WTC11 (cell line): ENCODE data around the gene H1-8. TPM values are rescaled to one million over a fixed set of nuclear protein-coding genes. Genes with fewer than 3 reads are reported as not detected.

ENCODE experiments used
- ATAC-seq: fragments of 200-7000 bp; cut with Tn5 transposase; 2 replicates; pipeline ENCODE4 v1.10.0; 2021; ENCODE audit warnings: mild to moderate bottlenecking, moderate library complexity
- CTCF ChIA-PET: fragments of 300-600 bp; sonication (Branson Sonifier 250); formaldehyde crosslinking; loops from one replicate; lab custom pipeline; 2021; ENCODE audit warnings: antibody characterized with exemption; lab: Charles Lee
- POLR2A ChIA-PET: fragments of 350-600 bp; sonication (Branson Sonifier 250); formaldehyde crosslinking; loops from one replicate; lab custom pipeline; 2021; ENCODE audit warnings: antibody characterized with exemption; lab: Charles Lee
- DNase-seq: peaks from one replicate; pipeline ENCODE4 v3.0.0; 2021; ENCODE audit warnings: low spot score
- H3K27ac Mint-ChIP-seq: 2 replicates; pipeline ENCODE4 v1.8.0; 2021; ENCODE audit warnings: mixed read lengths
- H3K27me3 Mint-ChIP-seq: 2 replicates; pipeline ENCODE4 v1.8.0; 2021; ENCODE audit warnings: low read depth, mild to moderate bottlenecking, moderate library complexity, mixed read lengths
- H3K36me3 Mint-ChIP-seq: 2 replicates; pipeline ENCODE4 v1.8.0; 2021; ENCODE audit warnings: mixed read lengths
- H3K4me1 Mint-ChIP-seq: 2 replicates; pipeline ENCODE4 v1.8.0; 2022; ENCODE audit warnings: mixed read lengths
- H3K4me3 Mint-ChIP-seq: 2 replicates; pipeline ENCODE4 v1.8.0; 2021; ENCODE audit warnings: mild to moderate bottlenecking, moderate library complexity, mixed read lengths
- H3K9me3 Mint-ChIP-seq: 2 replicates; pipeline ENCODE4 v1.8.0; 2021; ENCODE audit warnings: mixed read lengths
- ATF1 ChIP-seq: sonication (generic); formaldehyde crosslinking; IDR thresholded peaks from 2 replicates; pipeline ENCODE4 v1.8.1; 2023; ENCODE audit warnings: mild to moderate bottlenecking, moderate library complexity, missing genetic modification reagents
- CDX4 ChIP-seq: fragments of 250-450 bp; sonication (Bioruptor Pico); IDR thresholded peaks from 2 replicates; pipeline ENCODE4 v1.9.0; 2021; ENCODE audit warnings: moderate library complexity, mild to moderate bottlenecking, inconsistent platforms, borderline replicate concordance
- CREM ChIP-seq: sonication (generic); formaldehyde crosslinking; IDR thresholded peaks from 2 replicates; pipeline ENCODE4 v1.8.1; 2022; ENCODE audit warnings: mild to moderate bottlenecking, missing genetic modification reagents, moderate library complexity
- E2F4 ChIP-seq: sonication (generic); formaldehyde crosslinking; IDR thresholded peaks from 2 replicates; pipeline ENCODE4 v1.8.1; 2022; ENCODE audit warnings: low read depth, mild to moderate bottlenecking, moderate library complexity, missing genetic modification reagents, borderline replicate concordance
- E2F5 ChIP-seq: sonication (generic); formaldehyde crosslinking; IDR thresholded peaks from 2 replicates; pipeline ENCODE4 v1.8.1; 2022; ENCODE audit warnings: mild to moderate bottlenecking, moderate library complexity, missing genetic modification reagents
- ELF4 ChIP-seq: sonication (generic); formaldehyde crosslinking; IDR thresholded peaks from 2 replicates; pipeline ENCODE4 v1.8.1; 2022; ENCODE audit warnings: low read depth, mild to moderate bottlenecking, moderate library complexity, missing genetic modification reagents
- EMX1 ChIP-seq: fragments of 250-450 bp; sonication (Bioruptor Pico); IDR thresholded peaks from 2 replicates; pipeline ENCODE4 v1.8.0; 2021; ENCODE audit warnings: mild to moderate bottlenecking
- FOXP1 ChIP-seq: sonication (generic); formaldehyde crosslinking; IDR thresholded peaks from 2 replicates; pipeline ENCODE4 v1.8.0; 2022; ENCODE audit warnings: missing genetic modification reagents, mild to moderate bottlenecking, moderate library complexity, borderline replicate concordance
- GRHL2 ChIP-seq: fragments of 250-450 bp; sonication (Bioruptor Pico); IDR thresholded peaks from 2 replicates; pipeline ENCODE4 v1.8.0; 2022; ENCODE audit warnings: mild to moderate bottlenecking, moderate library complexity; ENCODE audit not compliant: insufficient replicate concordance, severe bottlenecking
- IRF2 ChIP-seq: sonication (generic); formaldehyde crosslinking; IDR thresholded peaks from 2 replicates; pipeline ENCODE4 v1.8.0; 2022; ENCODE audit warnings: low read depth, missing genetic modification reagents, borderline replicate concordance
- KAT7 ChIP-seq: sonication (generic); formaldehyde crosslinking; IDR thresholded peaks from 2 replicates; pipeline ENCODE4 v1.8.1; 2023; ENCODE audit warnings: missing genetic modification reagents, mild to moderate bottlenecking, borderline replicate concordance
- MXD4 ChIP-seq: fragments of 250-450 bp; sonication (Bioruptor Pico); IDR thresholded peaks from 2 replicates; pipeline ENCODE4 v1.8.0; 2021; ENCODE audit warnings: mild to moderate bottlenecking, moderate library complexity, borderline replicate concordance
- NR2C2 ChIP-seq: sonication (generic); formaldehyde crosslinking; IDR thresholded peaks from 2 replicates; pipeline ENCODE4 v1.8.0; 2022; ENCODE audit warnings: mild to moderate bottlenecking, missing genetic modification reagents
- RELA ChIP-seq: sonication (generic); formaldehyde crosslinking; IDR thresholded peaks from 2 replicates; pipeline ENCODE4 v1.8.1; 2022; ENCODE audit warnings: missing genetic modification reagents, mild to moderate bottlenecking, borderline replicate concordance
- RORB ChIP-seq: fragments of 250-450 bp; sonication (Bioruptor Pico); IDR thresholded peaks from 2 replicates; pipeline ENCODE4 v1.9.0; 2021; ENCODE audit warnings: mild to moderate bottlenecking
- SMAD3 ChIP-seq: sonication (generic); formaldehyde crosslinking; IDR thresholded peaks from 2 replicates; pipeline ENCODE4 v1.8.0; 2022; ENCODE audit warnings: missing genetic modification reagents, mild to moderate bottlenecking, borderline replicate concordance
- SP1 ChIP-seq: sonication (generic); formaldehyde crosslinking; conservative IDR thresholded peaks from 2 replicates; pipeline ENCODE4 v1.8.1; 2022; ENCODE audit warnings: missing genetic modification reagents
- ZNF121 ChIP-seq: sonication (generic); formaldehyde crosslinking; IDR thresholded peaks from 2 replicates; pipeline ENCODE4 v1.8.0; 2023; ENCODE audit warnings: missing genetic modification reagents
- ZNF138 ChIP-seq: sonication (generic); formaldehyde crosslinking; conservative IDR thresholded peaks from 2 replicates; pipeline ENCODE4 v1.8.1; 2022; ENCODE audit warnings: mild to moderate bottlenecking, moderate library complexity, missing genetic modification reagents
- ZNF263 ChIP-seq: sonication (generic); formaldehyde crosslinking; IDR thresholded peaks from 2 replicates; pipeline ENCODE4 v1.8.1; 2022; ENCODE audit warnings: low read depth, mild to moderate bottlenecking, moderate library complexity, missing genetic modification reagents
- ZNF317 ChIP-seq: sonication (generic); formaldehyde crosslinking; IDR thresholded peaks from 2 replicates; pipeline ENCODE4 v1.8.1; 2023; ENCODE audit warnings: low read depth, mild to moderate bottlenecking, moderate library complexity, missing genetic modification reagents, borderline replicate concordance
- ZNF425 ChIP-seq: fragments of 250-450 bp; sonication (Bioruptor Pico); conservative IDR thresholded peaks from 2 replicates; pipeline ENCODE4 v1.9.0; 2021; ENCODE audit warnings: mild to moderate bottlenecking
- ZSCAN18 ChIP-seq: fragments of 250-450 bp; sonication (Bioruptor Pico); IDR thresholded peaks from 2 replicates; pipeline ENCODE4 v2.1.2; 2022; ENCODE audit warnings: mild to moderate bottlenecking, moderate library complexity
- total RNA-seq: library from RNA; stranded (reverse); gene quantifications from 3 replicates; pipeline ENCODE4 v1.2.3, GENCODE V29; 2021
- TF ChIP-seq, protein P1 (sequence below): fragments of 250-450 bp; sonication (Bioruptor Pico); IDR thresholded peaks from 2 replicates; pipeline ENCODE4 v1.9.0; 2021; ENCODE audit warnings: mild to moderate bottlenecking

The H1-8 gene
- total RNA-seq, 1 experiment from 2014 or later = not detected

- TF ChIP-seq E2F5 (CRISPR knock-in tag) (no peak), MXD4 (CRISPR knock-in tag) (no peak), ZNF263 (CRISPR knock-in tag) (no peak)
- TF ChIP-seq, protein P1, sequence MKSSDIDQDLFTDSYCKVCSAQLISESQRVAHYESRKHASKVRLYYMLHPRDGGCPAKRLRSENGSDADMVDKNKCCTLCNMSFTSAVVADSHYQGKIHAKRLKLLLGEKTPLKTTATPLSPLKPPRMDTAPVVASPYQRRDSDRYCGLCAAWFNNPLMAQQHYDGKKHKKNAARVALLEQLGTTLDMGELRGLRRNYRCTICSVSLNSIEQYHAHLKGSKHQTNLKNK (CRISPR knock-in tag) = no peak
- DNase-seq (no peak), ATAC-seq (no peak)
- CTCF ChIA-PET = interaction anchor here (0.9 to 2.5 kb wide), 2 partner anchors 11 to 118 kb away, joined by 4 to 9 read pairs; no protein-coding TSS in a partner anchor
- Mint-ChIP-seq H3K27ac (no peak overlapping the region), H3K4me3 (no peak overlapping the region), H3K9me3 (no peaks in the 10 kb centered on the region), H3K4me1 (peaks cover 11% of the 10 kb centered on the region), H3K36me3 (peaks cover 1% of the 10 kb centered on the region; the same call in 1 of the 2 replicates), H3K27me3 (no peaks in the 10 kb centered on the region)
- POLR2A ChIA-PET = no interaction called here
Observed at GRCh38 chr3:129501630-129502029, 41.3 kb upstream of the H1-8 start.

DNA sequence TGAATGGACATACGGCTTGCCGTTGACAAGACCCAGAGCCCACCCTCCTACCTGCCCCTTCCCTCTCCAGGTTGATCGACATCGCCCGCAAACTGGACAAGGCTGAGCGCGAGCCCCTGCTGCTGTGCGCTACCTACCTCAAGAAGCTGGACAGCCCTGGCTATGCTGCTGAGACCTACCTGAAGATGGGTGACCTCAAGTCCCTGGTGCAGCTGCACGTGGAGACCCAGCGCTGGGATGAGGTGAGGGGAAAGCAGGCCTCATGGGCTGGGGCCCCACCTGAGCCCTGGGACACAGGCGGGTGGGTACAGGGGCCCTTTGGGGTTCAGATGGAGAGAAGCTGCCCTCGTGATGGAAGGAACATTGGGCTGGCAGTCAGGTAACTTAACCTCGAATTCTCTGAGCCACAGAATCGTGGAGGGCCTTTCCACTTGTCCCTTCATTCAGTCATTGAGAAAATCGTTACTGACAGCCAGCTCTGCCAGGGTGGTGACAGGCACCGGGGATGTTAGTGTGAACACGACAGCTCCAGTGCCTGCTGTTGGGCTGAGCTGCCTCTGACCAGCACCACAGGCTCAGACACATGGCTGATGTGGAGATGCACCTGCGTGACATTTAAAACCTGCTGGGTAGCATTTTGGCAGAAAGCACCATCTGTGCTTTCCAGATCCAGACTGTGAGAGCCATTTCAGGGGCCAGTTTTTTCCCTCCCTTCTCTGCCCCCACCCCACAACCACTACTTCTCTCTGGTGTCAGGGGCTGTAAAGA lies 40.1 kb upstream of the H1-8 start:
- Mint-ChIP-seq H3K9me3 (no peaks in the 10 kb centered on the region), H3K27ac (no peak overlapping the region), H3K27me3 (no peaks in the 10 kb centered on the region), H3K4me3 (no peak overlapping the region), H3K4me1 (peaks cover 10% of the 10 kb centered on the region), H3K36me3 (no peaks in the 10 kb centered on the region; the same call in 1 of the 2 replicates)
- CTCF ChIA-PET = interaction anchor here (0.7 to 2.0 kb wide), 4 partner anchors 13 to 119 kb away, joined by 3 to 11 read pairs (median 4); no protein-coding TSS in a partner anchor
- DNase-seq (no peak), ATAC-seq (no peak)
- POLR2A ChIA-PET = no interaction called here
- TF ChIP-seq E2F4 (CRISPR knock-in tag) (no peak), IRF2 (no peak), NR2C2 (CRISPR knock-in tag) (no peak), ZNF138 (no peak), KAT7 (no peak)

- Mint-ChIP-seq H3K4me1 (peaks cover 10% of the 10 kb centered on the region), H3K27me3 (no peaks in the 10 kb centered on the region), H3K9me3 (no peaks in the 10 kb centered on the region), H3K4me3 (no peak overlapping the region), H3K36me3 (no peaks in the 10 kb centered on the region; the same call in 1 of the 2 replicates), H3K27ac (no peak overlapping the region)
- DNase-seq = no peak
- POLR2A ChIA-PET = no interaction called here
- ATAC-seq = no peak
- CTCF ChIA-PET = interaction anchor here (0.7 to 2.0 kb wide), 2 partner anchors 13 to 21 kb away, joined by 3 to 11 read pairs; no protein-coding TSS in a partner anchor
- TF ChIP-seq SMAD3 (CRISPR knock-in tag) (no peak), ZNF425 (CRISPR knock-in tag) (no peak), GRHL2 (no peak), NR2C2 (CRISPR knock-in tag) (no peak), RELA (CRISPR knock-in tag) (no peak), SP1 (CRISPR knock-in tag) (no peak), ELF4 (CRISPR knock-in tag) (no peak), CREM (CRISPR knock-in tag) (no peak), FOXP1 (no peak), RORB (CRISPR knock-in tag) (no peak), EMX1 (CRISPR knock-in tag) (no peak), ZNF121 (CRISPR knock-in tag) (no peak), ZSCAN18 (CRISPR knock-in tag) (no peak), CDX4 (no peak), ATF1 (CRISPR knock-in tag) (no peak), ZNF317 (CRISPR knock-in tag) (no peak)
Observed at GRCh38 chr3:129503471-129504291, 39.3 kb upstream of the H1-8 start.
